BJ (cell line): ENCODE results near the gene AP5M1. TPM values are rescaled to one million over a fixed set of nuclear protein-coding genes. Genes with fewer than 3 reads are reported as not detected.
"Not testable (repeated sequence)": the region's sequence is repeated elsewhere in the genome, so short reads cannot be mapped to it uniquely, and the experiment has no call there.

ENCODE experiments used
- CTCF ChIA-PET: fragments of 350-600 bp; formaldehyde crosslinking; extraction: SDS; loops from one replicate; lab custom pipeline; 2021; ENCODE audit warnings: antibody characterized with exemption, inconsistent platforms; lab: Yijun Ruan, JAX
- POLR2A ChIA-PET: fragments of 300-600 bp; sonication (Branson Sonifier 250); formaldehyde crosslinking; extraction: SDS; loops from one replicate; lab custom pipeline; 2021; ENCODE audit warnings: antibody characterized with exemption; lab: Charles Lee
- DNase-seq: peaks from one replicate; pipeline ENCODE4 v3.0.0-alpha.2; 2011; ENCODE audit warnings: low read depth
- H3K27me3 ChIP-seq: 2 replicates; pipeline ENCODE4 v1.6.0; 2011; ENCODE audit warnings: low read length; ENCODE audit not compliant: control insufficient read depth, insufficient read depth
- H3K36me3 ChIP-seq: 2 replicates; pipeline ENCODE4 v1.5.1; 2011; ENCODE audit warnings: low read length; ENCODE audit not compliant: control insufficient read depth, insufficient read depth
- H3K4me3 ChIP-seq: 2 replicates; pipeline ENCODE4 v1.5.1; 2011; ENCODE audit warnings: low read depth, mild to moderate bottlenecking, control low read depth, low read length
- polyA plus RNA-seq: library from polyadenylated mRNA; depleted of rRNA; stranded (reverse); fragments of >200 nt; gene quantifications from 2 replicates; pipeline ENCODE4 v1.2.3, GENCODE V29; 2011
- TF ChIP-seq, protein P1 (sequence below): IDR thresholded peaks from 2 replicates; pipeline ENCODE4 v1.5.1; 2011; ENCODE audit warnings: low read depth, mild to moderate bottlenecking, control low read depth, inconsistent platforms, low read length, moderate library complexity; ENCODE audit not compliant: insufficient read depth

Gene AP5M1
- polyA plus RNA-seq, 1 experiment, result 17.9 TPM

DNA sequence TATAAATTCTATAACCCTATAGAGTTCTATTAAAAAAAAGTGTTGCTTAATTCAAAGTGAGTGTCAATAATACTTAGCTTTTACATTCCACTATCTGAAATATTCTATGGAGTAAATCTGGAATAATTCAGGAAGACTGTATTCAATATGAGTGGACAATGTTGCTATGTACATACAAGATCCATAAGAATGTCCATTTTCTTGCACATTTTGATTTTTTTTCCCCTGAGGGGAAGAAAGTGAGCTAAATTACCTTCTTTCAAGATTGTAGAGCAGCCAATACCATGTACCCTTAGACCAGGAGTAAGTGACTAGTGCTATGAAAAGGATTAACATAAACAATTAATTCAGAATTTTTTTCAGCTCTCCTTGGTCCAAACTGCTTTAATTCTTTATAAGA, 25.5 kb upstream of the AP5M1 start:
- Histone ChIP-seq H3K4me3 (no peak overlapping the region), H3K36me3 (no peaks in the 10 kb centered on the region; the same call in 1 of the 2 replicates), H3K27me3 (no peaks in the 10 kb centered on the region)
- ChIA-PET CTCF (interaction anchor here (1.5 kb wide), 1 partner anchor 26 kb away, joined by 6 read pairs; the partner anchor contains the start of genes AP5M1 and EXOC5), POLR2A (interaction anchor here (0.5 kb wide), 1 partner anchor 46 kb away, joined by 3 read pairs; no protein-coding TSS in a partner anchor)
- DNase-seq, result no peak
- TF ChIP-seq, protein P1, sequence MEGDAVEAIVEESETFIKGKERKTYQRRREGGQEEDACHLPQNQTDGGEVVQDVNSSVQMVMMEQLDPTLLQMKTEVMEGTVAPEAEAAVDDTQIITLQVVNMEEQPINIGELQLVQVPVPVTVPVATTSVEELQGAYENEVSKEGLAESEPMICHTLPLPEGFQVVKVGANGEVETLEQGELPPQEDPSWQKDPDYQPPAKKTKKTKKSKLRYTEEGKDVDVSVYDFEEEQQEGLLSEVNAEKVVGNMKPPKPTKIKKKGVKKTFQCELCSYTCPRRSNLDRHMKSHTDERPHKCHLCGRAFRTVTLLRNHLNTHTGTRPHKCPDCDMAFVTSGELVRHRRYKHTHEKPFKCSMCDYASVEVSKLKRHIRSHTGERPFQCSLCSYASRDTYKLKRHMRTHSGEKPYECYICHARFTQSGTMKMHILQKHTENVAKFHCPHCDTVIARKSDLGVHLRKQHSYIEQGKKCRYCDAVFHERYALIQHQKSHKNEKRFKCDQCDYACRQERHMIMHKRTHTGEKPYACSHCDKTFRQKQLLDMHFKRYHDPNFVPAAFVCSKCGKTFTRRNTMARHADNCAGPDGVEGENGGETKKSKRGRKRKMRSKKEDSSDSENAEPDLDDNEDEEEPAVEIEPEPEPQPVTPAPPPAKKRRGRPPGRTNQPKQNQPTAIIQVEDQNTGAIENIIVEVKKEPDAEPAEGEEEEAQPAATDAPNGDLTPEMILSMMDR, result no peak

DNA sequence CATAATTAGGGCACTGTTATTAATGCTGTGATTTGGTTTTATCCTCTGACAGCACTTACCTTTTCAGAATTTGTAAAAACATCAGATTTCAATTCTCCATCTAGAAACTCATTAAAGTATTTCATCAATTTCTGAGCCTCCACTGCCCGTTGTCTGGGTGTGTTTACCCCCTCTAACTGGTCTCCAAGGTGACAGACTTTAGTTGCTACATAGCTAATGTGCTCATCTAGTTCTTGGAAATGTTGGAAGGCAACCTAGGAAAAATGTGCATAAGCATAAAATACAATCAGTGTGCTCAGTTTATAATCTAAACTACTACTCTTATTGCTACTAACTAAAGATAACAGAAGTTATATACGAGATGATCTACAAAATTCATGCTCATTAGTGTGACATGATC, 24.7 kb upstream of the AP5M1 start:
- Histone ChIP-seq H3K27me3 (no peaks in the 10 kb centered on the region), H3K4me3 (no peak overlapping the region), H3K36me3 (no peaks in the 10 kb centered on the region; the same call in 1 of the 2 replicates)
- TF ChIP-seq, protein P1, result no peak
- DNase-seq, result peak; percentile 25
- ChIA-PET POLR2A (no interaction called here), CTCF (interaction anchor here (1.5 kb wide), 2 partner anchors 11 to 25 kb away, joined by 4 to 6 read pairs; partner anchors contain the start of genes AP5M1 and EXOC5)

DNA sequence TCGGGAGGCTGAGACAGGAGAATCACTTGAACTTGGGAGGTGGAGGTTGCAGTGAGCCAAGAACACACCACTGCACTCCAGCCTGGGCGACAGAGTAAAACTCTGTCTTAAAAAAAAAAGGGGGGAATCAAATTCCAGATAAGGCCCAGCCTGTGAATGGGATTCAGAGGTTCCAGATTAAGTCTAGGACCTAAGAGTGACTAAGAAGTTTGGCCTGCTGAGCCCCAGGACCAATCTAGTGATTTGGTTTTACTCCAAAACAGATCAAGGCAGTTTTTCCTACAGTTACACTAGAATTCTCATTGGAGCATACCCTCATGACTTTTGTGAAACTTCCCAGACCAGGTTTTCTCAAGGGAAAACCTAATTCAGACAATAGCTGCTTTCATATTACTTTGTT, 22.8 kb upstream of the AP5M1 start:
- CTCF ChIA-PET, result no interaction called here
- no peaks in the 10 kb centered on the region for H3K27me3 ChIP-seq
- DNase-seq, result no peak
- H3K4me3 ChIP-seq, result no peak overlapping the region
- H3K36me3 ChIP-seq, result no peaks in the 10 kb centered on the region; the same call in 1 of the 2 replicates
- POLR2A ChIA-PET, result no interaction called here
- TF ChIP-seq, protein P1, result no peak

DNA sequence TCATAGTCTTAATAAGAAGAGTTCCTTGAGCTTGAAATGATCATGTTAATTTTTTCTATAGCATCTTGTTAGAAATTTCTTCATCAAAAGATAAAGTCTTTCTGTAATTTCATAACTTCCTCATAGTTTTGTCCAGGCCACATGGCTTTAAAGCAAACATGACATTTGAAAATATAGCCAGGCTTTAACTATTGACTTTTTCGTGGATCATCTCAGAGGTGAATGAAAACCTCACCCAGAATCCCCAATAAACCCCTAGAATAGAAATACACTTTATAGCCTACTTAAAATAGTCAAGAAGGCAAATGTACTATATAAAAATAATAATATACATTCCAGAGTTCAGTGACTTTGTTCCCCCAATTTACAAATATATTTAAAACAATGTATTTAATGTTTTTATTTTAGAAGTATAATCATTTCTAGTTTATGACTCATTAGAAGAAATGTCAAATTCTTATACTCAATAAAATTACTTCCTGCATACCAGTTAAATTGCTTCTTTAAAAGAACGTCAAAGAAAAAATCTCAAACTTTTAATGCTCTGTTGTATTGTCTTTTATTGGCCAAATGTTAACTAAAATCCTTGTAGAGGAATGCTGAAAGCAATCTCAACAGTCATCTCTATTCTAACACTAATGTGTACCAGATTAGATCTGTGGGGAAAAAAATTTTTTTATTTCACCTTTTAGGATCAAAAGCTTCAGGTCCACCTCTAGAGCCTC, 21.7 kb upstream of the AP5M1 start:
- CTCF ChIA-PET, result no interaction called here
- POLR2A ChIA-PET, result no interaction called here
- TF ChIP-seq, protein P1, result no peak
- Histone ChIP-seq H3K4me3 (no peak overlapping the region), H3K27me3 (no peaks in the 10 kb centered on the region), H3K36me3 (no peaks in the 10 kb centered on the region; the same call in 1 of the 2 replicates)
- peak; percentile 36 for DNase-seq

DNA sequence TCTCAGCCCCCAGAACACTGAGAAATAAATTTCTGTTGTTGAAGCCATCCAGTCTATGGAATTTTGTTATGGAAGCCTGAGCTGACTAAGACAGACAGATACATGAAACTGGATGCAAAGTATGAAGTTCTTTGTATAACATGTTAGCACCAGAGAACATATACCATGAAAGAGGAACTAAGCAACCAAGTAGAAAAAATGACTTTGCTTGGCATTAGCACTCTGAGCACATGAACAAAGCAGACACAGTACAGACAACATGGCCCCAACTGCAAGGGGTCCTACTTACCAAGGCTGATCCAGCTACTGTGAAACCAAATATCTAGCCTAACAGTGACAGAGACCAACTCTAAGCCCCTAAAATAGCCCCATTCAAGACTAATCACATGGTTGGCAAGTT, 13.9 kb upstream of the AP5M1 start:
- CTCF ChIA-PET, result interaction anchor here (0.6 kb wide), 1 partner anchor 675 kb away, joined by 4 read pairs; the partner anchor contains the start of gene TMEM260
- Histone ChIP-seq H3K36me3 (no peaks in the 10 kb centered on the region), H3K4me3 (no peak overlapping the region), H3K27me3 (no peaks in the 10 kb centered on the region)
- POLR2A ChIA-PET, result no interaction called here
- TF ChIP-seq, protein P1, result no peak
- DNase-seq, result no peak

DNA sequence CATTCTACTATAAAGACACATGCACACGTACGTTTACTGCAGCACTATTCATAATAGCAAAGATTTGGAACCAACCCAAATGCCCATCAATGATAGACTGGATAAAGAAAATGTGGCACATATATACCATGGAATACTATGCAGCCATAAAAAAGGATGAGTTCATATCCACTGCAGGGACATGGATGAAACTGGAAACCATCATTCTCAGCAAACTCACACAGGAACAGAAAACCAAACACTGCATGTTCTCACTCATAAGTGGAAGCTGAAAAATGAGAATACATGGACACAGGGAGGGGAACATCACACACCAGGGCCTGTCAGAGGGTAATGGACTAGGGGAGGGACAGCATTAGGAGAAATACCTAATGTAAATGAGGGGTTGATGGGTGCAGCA, 10.6 kb upstream of the AP5M1 start:
- CTCF ChIA-PET, result interaction anchor here (0.6 kb wide), 2 partner anchors 23 to 27 kb away, joined by 3 read pairs; no protein-coding TSS in a partner anchor
- DNase-seq, H3K4me3 ChIP-seq, H3K27me3 ChIP-seq, POLR2A ChIA-PET, H3K36me3 ChIP-seq: not testable (repeated sequence)
